ENCODE results near the gene PCDH10. TPM values are rescaled to one million over a fixed set of nuclear protein-coding genes. Genes with fewer than 3 reads are reported as not detected.

The PCDH10 gene
- total RNA-seq, 1 donor from 2014 or later: 0.04 TPM

GRCh38 chr4:133149932-133150471 is 908 bp downstream of the PCDH10 start:
- ATAC-seq: no peak

- no peak for ATAC-seq
These were observed 1.6 kb downstream of the PCDH10 start for GRCh38 chr4:133150486-133151340.

- ATAC-seq: no peak
These were observed 2.2 kb downstream of the PCDH10 start for GRCh38 chr4:133151341-133151690.

GRCh38 chr4:133151691-133152329 is 2.7 kb downstream of the PCDH10 start:
- ATAC-seq: no peak

- ATAC-seq: no peak
These were observed 3.3 kb downstream of the PCDH10 start for GRCh38 chr4:133152330-133152821.

- no peak for ATAC-seq
These were observed 3.9 kb downstream of the PCDH10 start for GRCh38 chr4:133152831-133153481.

- no peak for ATAC-seq
These were observed 5.6 kb downstream of the PCDH10 start for GRCh38 chr4:133154725-133155124.

GRCh38 chr4:133156096-133156495 is 7.0 kb downstream of the PCDH10 start:
- ATAC-seq: no peak

GRCh38 chr4:133156556-133156955 is 7.5 kb downstream of the PCDH10 start:
- no peak for ATAC-seq

GRCh38 chr4:133157460-133158160 is 8.5 kb downstream of the PCDH10 start:
- no peak for ATAC-seq

GRCh38 chr4:133160853-133161252 is 11.8 kb downstream of the PCDH10 start:
- ATAC-seq: no peak

GRCh38 chr4:133161570-133162295 is 12.6 kb downstream of the PCDH10 start:
- no peak for ATAC-seq

- ATAC-seq: no peak
These were observed 13.8 kb downstream of the PCDH10 start for GRCh38 chr4:133162941-133163340.

GRCh38 chr4:133178956-133179355 is 29.9 kb downstream of the PCDH10 start:
- no peak for ATAC-seq

GRCh38 chr4:133186210-133186609 is 37.1 kb downstream of the PCDH10 start:
- no peak for ATAC-seq

GRCh38 chr4:133186845-133187244 is 37.8 kb downstream of the PCDH10 start:
- ATAC-seq: no peak

- no peak for ATAC-seq
These were observed 39.5 kb downstream of the PCDH10 start for GRCh38 chr4:133188433-133189146.

- no peak for ATAC-seq
These were observed 40.0 kb downstream of the PCDH10 start for GRCh38 chr4:133189147-133189517.

GRCh38 chr4:133190098-133190497 is 41.0 kb downstream of the PCDH10 start:
- ATAC-seq: no peak

- ATAC-seq: no peak
These were observed 59.7 kb downstream of the PCDH10 start for GRCh38 chr4:133208694-133209285.

- ATAC-seq: no peak
These were observed 84.8 kb downstream of the PCDH10 start for GRCh38 chr4:133233922-133234321.

Data from esophagus mucosa (tissue), 1 donor.